SJCRH30 (cell line): ENCODE measurements around the gene ATP12A. TPM values are rescaled to one million over a fixed set of nuclear protein-coding genes. Genes with fewer than 3 reads are reported as not detected.

Experiments
- DNase-seq, 2 experiments: peaks; one replicate each; pipeline ENCODE4 v3.0.0-alpha.2; 2015 to 2020
- H3K27ac ChIP-seq: fragments of 250-450 bp; sonication (Bioruptor Pico); 2 replicates; pipeline ENCODE4 v1.5.1; 2020; ENCODE audit warnings: mild to moderate bottlenecking, moderate library complexity
- H3K27me3 ChIP-seq: fragments of 250-450 bp; sonication (Bioruptor Pico); 2 replicates; pipeline ENCODE4 v1.5.1; 2020; ENCODE audit warnings: mild to moderate bottlenecking, moderate library complexity
- H3K36me3 ChIP-seq: fragments of 250-450 bp; sonication (Bioruptor Pico); 2 replicates; pipeline ENCODE4 v1.5.1; 2020; ENCODE audit warnings: mild to moderate bottlenecking, moderate library complexity
- H3K4me1 ChIP-seq: fragments of 250-450 bp; sonication (Bioruptor Pico); 2 replicates; pipeline ENCODE4 v1.5.1; 2020; ENCODE audit warnings: mild to moderate bottlenecking, moderate library complexity
- H3K4me3 ChIP-seq: fragments of 250-450 bp; sonication (Bioruptor Pico); 2 replicates; pipeline ENCODE4 v1.5.1; 2020; ENCODE audit warnings: mild to moderate bottlenecking, moderate library complexity
- H3K9me3 ChIP-seq: fragments of 250-450 bp; sonication (Bioruptor Pico); replicated peaks from 2 replicates; pipeline ENCODE4 v1.5.1; 2020; ENCODE audit warnings: mild to moderate bottlenecking, moderate library complexity
- total RNA-seq: library from RNA; depleted of rRNA; stranded (reverse); fragments of >200 nt; shearing (Covaris generic); gene quantifications from 2 replicates; pipeline ENCODE4 v1.2.3, GENCODE V29; 2014

Gene ATP12A
- total RNA-seq, 1 experiment from 2014 or later: 0.06 TPM

DNA sequence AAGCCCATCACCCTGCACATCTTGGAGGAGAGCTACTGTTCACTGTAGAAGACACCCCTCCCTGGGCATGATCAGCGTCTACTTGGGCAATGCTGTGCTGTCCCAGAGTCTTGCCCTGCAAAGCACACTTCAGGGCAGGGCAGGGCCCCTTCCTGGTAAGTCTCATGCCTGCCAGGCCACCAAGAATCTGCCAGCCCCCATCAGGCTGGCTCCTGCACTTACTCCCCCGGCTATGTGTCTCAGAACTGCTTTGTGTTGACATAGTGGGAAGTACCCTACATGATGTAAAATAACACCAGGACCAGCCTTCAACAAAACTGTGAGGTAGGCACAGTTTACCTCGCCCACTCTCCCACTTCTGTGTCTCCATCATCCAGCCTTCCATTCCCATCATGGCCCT, 27.8 kb upstream of the ATP12A start:
- no peaks in the 10 kb centered on the region for H3K4me1 ChIP-seq
- no peak overlapping the region for H3K27ac ChIP-seq
- no peak overlapping the region for H3K4me3 ChIP-seq
- DNase-seq: no peak
- no peaks in the 10 kb centered on the region for H3K9me3 ChIP-seq
- no peaks in the 10 kb centered on the region for H3K27me3 ChIP-seq
- H3K36me3 ChIP-seq: no peaks in the 10 kb centered on the region

DNA sequence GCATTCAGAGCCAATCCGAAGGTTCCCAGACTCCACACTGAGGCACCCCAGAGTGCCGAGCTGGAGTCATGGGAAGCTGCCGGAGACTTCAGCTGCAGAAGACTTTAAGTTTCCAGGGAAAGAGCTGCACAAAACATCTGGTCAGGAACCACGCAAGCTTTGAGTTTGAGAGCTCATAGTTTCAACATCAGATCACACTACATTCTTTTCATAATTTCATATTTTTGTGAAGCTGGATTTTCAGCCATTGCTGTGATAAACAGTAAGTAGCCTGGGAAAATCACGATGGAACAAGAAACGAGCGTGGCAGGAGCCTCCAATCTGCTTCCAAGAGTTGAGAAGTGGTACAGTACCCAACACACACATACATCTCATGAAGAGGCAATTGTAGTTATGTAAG, 25.5 kb upstream of the ATP12A start:
- H3K9me3 ChIP-seq: no peaks in the 10 kb centered on the region
- no peak for DNase-seq
- no peaks in the 10 kb centered on the region for H3K27me3 ChIP-seq
- H3K4me1 ChIP-seq: no peaks in the 10 kb centered on the region
- H3K4me3 ChIP-seq: no peak overlapping the region
- no peak overlapping the region for H3K27ac ChIP-seq
- no peaks in the 10 kb centered on the region for H3K36me3 ChIP-seq

DNA sequence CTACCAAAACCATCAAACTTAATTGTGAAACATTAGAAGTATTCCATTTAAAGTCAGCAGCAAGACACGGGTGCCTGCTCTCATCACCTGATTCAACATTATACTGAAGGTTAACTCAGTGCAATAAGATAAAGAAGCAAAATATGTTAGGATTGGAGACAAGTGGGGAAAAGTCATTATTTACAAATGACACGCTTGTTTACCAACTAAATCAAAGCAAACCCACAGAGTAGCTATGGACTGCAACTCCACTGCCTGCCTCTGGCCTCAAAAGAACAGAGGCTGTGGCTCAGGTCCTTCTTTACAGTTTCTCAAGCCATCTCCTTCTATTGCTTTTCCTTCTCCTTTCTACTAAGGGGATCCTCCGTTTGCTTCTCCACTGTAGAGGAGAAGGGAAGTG, 21.0 kb upstream of the ATP12A start:
- no peak overlapping the region for H3K27ac ChIP-seq

DNA sequence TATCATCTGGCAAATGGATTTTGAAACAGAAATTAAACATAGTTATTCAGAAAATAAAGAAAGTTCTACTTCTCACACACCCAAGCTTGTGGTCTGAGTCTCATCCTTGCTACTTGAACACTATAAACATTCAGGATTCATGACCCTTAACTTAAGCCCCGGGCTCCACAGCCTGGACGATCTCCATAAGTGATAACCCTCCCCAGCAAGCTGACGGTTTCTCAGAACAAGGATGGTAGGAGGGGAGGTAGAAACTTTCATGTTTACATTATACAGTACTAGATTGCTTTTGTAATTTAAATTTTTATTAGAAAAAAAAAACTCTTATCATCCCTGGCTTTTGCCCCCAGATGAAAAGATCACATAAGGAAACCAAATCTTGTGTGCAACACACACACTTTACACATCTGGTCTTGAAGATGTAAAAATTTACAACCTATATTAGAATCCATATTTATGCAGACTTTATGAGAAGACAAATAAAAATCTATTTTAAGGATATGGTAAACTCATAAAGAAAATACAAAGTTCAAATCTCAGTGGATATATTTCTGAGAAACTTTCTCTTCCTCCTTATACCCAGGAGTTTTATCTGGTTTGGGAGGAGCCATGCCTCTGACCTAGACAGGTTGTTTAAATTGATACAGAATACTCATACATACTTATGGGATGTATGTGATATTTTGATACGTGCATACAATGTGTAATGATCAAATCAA, 20.0 kb upstream of the ATP12A start:
- no peak overlapping the region for H3K27ac ChIP-seq
- H3K4me1 ChIP-seq: 0 out of 2 replicates have a peak, but pooled peaks cover 4% of the 10 kb centered on the region
- H3K36me3 ChIP-seq: no peaks in the 10 kb centered on the region
- no peak overlapping the region for H3K4me3 ChIP-seq
- DNase-seq: no peak
- H3K27me3 ChIP-seq: no peaks in the 10 kb centered on the region
- H3K9me3 ChIP-seq: no peaks in the 10 kb centered on the region

More for the DNA sequence above, 21.0 kb upstream of the ATP12A start:
- DNase-seq: no peak
- no peaks in the 10 kb centered on the region for H3K36me3 ChIP-seq
- H3K4me1 ChIP-seq: 0 out of 2 replicates have a peak, but pooled peaks cover 4% of the 10 kb centered on the region
- H3K4me3 ChIP-seq: no peak overlapping the region
- no peaks in the 10 kb centered on the region for H3K9me3 ChIP-seq
- H3K27me3 ChIP-seq: no peaks in the 10 kb centered on the region

DNA sequence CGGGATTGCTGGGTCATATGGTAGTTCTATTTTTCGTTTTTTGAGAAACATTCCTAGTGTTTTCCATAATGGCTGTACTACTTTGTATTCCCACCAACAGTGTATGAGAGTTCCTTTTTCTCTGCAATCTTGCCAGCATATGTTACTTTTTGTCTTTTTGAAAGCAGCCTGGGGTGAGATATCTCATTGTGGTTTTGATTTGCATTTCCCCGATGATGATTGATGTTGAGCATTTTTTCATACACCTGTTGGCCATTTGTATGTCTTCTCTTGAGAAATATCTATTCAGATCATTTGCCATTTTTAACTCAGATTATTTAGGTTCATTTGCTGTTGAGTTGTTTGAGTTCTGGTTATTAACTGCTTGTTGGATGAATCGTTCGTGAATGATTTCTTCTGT, 18.5 kb upstream of the ATP12A start:
- peak in 1 of 2 experiments; percentile 27 for DNase-seq
- Histone ChIP-seq H3K36me3 (no peaks in the 10 kb centered on the region), H3K27me3 (no peaks in the 10 kb centered on the region), H3K4me1 (0 out of 2 replicates have a peak, but pooled peaks cover 4% of the 10 kb centered on the region), H3K27ac (no peak overlapping the region), H3K4me3 (no peak overlapping the region), H3K9me3 (no peaks in the 10 kb centered on the region)

DNA sequence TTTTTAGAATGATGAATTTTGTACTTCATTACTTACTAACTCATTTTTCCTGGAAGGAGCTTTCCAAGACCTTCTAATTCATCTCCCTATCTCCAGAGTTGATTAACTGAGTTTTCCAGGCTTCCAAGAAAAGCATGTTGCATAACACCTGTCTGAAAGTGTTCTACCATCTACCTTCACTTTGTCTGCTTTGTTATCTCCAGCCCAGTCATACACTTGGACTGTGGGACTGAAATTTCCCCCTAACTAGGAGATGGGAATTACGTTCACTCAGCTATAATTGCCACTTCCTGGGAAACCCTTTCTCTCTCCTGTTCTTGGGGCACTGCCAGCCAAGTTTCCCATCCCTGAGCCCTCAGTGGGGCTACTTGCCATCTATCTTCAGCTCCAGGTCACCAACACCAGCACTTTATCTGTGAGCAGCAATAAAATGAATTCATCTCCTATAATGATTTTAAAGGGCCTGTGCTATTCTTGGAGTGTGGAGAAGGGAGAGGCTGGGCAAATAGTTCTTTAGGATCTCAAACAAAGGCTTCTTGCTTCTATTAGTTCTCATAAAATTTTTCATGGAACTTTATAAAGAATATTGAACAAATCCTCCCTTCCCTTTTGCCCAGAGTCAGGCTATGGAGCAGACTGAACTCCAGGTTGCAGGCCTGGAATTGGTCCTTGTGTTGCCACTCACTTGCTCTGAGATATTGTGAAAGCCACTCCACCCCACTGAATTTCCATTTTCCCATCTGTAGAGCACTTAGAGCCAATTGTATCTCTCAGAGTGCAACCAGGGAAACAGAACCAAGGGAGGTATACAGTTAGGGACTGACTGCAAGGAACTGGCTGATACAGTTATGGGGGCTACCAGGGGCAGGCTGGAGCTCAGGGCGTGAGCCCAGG, 17.8 kb upstream of the ATP12A start:
- no peak for DNase-seq
- Histone ChIP-seq H3K4me3 (no peak overlapping the region), H3K36me3 (no peaks in the 10 kb centered on the region), H3K4me1 (0 out of 2 replicates have a peak, but pooled peaks cover 4% of the 10 kb centered on the region), H3K27ac (no peak overlapping the region), H3K9me3 (no peaks in the 10 kb centered on the region), H3K27me3 (no peaks in the 10 kb centered on the region)

DNA sequence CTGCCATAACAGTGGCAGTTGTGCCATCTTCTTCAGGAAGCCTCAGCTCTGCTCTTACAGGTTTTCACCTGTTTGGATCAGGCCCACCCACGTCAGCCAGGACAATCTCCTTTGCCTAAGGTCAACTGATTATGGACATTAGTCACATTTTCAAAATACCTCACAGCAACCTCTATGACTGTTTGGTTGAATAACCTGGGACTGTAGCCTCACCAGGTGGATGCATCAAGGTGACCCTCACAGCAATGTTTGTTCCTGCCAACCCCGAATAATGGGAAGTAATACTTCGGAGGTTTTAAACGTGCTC, 17.2 kb upstream of the ATP12A start:
- no peak for DNase-seq
- no peaks in the 10 kb centered on the region for H3K27me3 ChIP-seq
- H3K9me3 ChIP-seq: no peaks in the 10 kb centered on the region
- 0 out of 2 replicates have a peak, but pooled peaks cover 4% of the 10 kb centered on the region for H3K4me1 ChIP-seq
- no peak overlapping the region for H3K27ac ChIP-seq
- no peak overlapping the region for H3K4me3 ChIP-seq
- no peaks in the 10 kb centered on the region for H3K36me3 ChIP-seq

DNA sequence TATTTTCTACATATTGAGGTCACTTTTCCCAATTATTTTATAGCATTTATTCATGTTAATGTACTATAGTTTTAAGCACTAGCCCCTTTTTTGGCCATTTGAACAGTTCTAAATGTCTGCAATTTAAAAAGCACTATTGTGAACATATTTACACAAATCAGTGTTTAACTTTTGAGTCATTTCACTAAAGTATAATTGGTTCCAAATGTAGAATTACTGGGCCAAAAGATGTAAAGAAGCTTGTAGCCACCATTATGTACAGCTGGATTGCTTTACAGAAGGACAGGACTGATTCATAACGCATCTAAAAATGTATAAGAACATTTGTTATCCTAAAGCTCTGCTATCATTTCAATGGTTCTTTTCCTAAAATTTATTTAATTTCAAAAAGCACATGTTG, 16.6 kb upstream of the ATP12A start:
- H3K4me3 ChIP-seq: no peak overlapping the region
- no peaks in the 10 kb centered on the region for H3K9me3 ChIP-seq
- DNase-seq: no peak
- 0 out of 2 replicates have a peak, but pooled peaks cover 4% of the 10 kb centered on the region for H3K4me1 ChIP-seq
- H3K27me3 ChIP-seq: no peaks in the 10 kb centered on the region
- H3K27ac ChIP-seq: no peak overlapping the region
- H3K36me3 ChIP-seq: no peaks in the 10 kb centered on the region

DNA sequence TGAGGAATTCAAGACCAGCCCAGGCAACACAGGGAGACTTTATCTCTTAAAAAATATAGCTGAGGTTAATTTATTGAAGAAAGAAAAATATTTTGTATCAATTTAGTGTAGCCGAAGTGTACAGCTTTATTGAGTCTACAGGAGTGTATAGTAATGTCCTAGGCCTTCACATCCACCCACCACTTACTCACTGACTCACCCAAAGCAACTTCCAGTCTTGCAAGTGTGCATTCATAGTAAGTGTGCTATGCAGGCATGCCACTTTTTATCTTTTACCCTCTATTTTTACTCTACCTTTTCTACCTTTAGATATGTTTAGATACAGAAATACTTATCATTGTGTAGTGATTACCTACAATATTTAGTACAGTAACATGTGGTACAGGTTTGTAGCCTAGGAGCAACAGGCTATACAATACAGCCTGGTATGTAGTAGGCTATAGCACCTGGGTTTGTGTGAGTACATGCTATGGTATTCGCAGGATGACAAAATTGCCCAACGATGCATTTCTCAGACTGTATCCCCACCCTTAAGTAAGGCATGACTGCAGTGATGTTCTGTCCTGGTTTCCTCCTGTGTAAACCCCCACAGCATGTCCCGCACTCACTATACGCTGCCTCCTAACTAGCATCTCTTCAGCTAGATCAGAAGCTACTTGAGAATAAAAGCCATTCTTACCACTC, 15.3 kb upstream of the ATP12A start:
- H3K27me3 ChIP-seq: no peaks in the 10 kb centered on the region
- H3K4me1 ChIP-seq: 0 out of 2 replicates have a peak, but pooled peaks cover 4% of the 10 kb centered on the region
- no peaks in the 10 kb centered on the region for H3K9me3 ChIP-seq
- no peak overlapping the region for H3K4me3 ChIP-seq
- DNase-seq: no peak
- H3K36me3 ChIP-seq: no peaks in the 10 kb centered on the region
- H3K27ac ChIP-seq: no peak overlapping the region

DNA sequence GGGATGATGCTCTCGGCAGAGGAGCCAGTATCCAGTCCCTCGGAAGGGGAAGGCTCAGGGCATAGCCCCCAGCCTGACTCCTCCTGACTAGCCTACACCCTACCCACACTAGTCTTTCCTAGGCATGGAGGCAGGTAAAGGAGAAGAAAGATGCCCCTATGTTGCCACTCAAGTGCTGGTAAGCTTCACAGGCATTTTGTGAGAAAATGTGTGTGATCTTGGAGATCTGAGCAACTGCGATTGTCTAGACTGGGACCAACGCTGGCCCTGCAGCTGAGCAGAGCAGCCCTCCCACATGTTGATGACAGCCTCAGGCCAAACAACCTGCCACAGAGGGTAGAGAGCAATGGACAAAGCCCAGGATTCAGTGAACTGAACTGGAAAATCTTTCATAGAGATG, 11.7 kb upstream of the ATP12A start:
- Histone ChIP-seq H3K4me1 (no peaks in the 10 kb centered on the region), H3K9me3 (no peaks in the 10 kb centered on the region), H3K36me3 (no peaks in the 10 kb centered on the region), H3K27me3 (no peaks in the 10 kb centered on the region; the same call in none of the 2 replicates), H3K27ac (no peak overlapping the region), H3K4me3 (no peak overlapping the region)
- DNase-seq: no peak

DNA sequence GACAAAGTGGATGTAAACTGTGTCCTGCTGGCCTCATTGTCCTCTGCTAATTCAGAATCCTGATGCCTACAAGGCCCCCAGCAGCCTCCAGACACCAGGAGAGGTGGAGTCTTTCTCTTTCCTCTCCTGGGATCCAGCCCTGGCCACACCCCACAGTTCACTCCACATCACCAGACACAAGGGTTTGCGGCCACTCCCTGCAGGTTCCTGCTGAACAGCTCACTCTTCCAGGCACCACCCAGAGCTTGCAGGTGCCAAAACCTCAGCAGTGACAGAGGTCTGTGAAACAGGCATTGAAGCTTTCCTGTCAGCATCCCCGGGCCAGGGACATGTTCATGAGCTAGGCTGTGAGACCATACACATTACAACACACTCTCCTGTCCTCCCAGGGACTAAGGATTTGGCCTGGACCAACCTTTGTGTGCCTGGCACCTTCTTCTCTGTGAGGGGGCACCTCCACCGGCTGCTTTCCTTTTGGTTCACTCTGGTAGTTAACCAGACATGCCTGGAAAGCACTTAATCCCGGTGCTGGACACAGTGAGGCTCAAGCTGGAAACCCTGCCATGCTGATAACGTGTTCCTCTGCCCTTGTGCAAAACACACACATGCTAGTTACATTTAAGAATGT, 11.1 kb upstream of the ATP12A start:
- Histone ChIP-seq H3K36me3 (no peaks in the 10 kb centered on the region), H3K4me1 (no peaks in the 10 kb centered on the region), H3K9me3 (no peaks in the 10 kb centered on the region), H3K4me3 (no peak overlapping the region), H3K27me3 (no peaks in the 10 kb centered on the region; the same call in none of the 2 replicates), H3K27ac (no peak overlapping the region)
- DNase-seq: no peak

DNA sequence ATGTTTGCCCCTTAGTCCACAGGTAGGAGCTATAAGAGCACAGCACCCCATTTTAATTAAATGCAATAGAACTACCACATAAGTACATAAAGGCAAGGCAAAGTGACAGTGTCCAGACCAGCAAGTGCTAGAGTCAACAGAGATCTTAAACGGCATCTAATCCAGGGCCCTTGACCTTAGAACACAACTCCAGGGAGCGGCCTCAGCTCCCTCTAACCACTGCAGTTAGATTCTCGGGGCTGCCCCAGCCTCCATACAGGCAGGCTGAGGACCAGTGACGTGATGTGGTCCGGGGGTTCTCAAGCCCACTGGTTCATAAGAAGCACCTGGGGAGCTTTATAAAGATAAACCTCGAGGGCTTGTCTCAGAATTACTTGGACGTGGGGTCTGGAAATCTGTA, 10.0 kb upstream of the ATP12A start:
- Histone ChIP-seq H3K27me3 (no peaks in the 10 kb centered on the region; the same call in none of the 2 replicates), H3K9me3 (no peaks in the 10 kb centered on the region), H3K36me3 (no peaks in the 10 kb centered on the region), H3K4me1 (no peaks in the 10 kb centered on the region), H3K4me3 (no peak overlapping the region), H3K27ac (no peak overlapping the region)
- no peak for DNase-seq

DNA sequence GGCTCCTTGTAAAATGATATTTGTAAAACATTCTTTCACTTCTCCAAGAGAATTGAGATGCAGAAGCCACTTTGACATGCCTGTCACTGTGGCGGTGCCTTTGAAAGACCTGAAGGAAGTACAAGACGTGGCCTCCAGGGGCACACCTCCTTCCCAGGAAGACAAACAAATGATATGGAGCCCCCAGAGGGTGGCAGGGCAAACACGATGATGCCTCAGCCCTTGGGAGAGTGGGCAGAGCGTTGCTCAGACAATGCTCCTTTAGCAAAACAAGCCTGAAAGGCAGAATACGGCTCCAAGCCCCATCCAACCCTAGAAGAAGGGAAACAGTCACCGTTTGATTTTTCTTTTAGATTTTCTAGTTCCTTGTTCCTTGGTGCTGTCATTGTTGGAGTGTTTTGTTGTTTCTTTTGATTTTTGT, 9.2 kb upstream of the ATP12A start:
- Histone ChIP-seq H3K27ac (no peak overlapping the region), H3K27me3 (peaks cover under 1% of the 10 kb centered on the region), H3K4me3 (no peak overlapping the region), H3K4me1 (no peaks in the 10 kb centered on the region), H3K9me3 (no peaks in the 10 kb centered on the region), H3K36me3 (no peaks in the 10 kb centered on the region)
- DNase-seq: peak in 1 of 2 experiments; percentile 34

DNA sequence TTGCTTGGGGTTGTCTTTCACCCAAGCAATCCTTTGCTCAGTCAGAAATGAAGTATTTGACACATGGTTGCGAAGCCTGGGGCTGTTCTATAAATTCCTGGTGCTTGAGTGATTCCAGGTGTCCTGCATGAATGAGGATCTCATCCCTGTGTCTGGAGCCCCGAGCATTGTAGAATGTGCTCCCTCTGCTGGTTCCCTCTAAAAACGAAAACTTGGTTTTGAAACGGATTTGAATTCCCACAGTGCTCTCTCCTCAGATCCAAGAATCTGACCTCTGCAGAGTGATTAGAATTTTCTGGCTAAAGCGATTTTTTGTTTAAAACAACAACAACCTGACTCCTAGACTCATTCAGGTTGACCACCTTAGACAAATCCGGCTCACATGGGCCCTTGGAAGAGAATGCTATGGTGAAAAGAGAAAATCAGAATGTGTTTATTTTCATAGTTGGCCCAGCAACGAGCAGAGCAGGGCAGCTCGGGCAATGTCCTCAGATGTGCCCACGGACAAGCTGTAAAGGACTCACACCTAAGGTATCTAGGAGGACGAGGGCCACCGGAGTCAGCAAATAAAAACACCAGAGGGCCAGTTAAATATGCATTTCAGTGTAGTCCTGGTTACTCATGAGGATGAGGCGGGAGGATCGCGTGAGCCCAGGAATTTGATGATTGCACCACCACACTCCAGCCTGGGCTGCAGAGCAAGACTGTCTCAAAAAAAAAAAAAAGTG, 8.7 kb upstream of the ATP12A start:
- no peaks in the 10 kb centered on the region for H3K4me1 ChIP-seq
- H3K9me3 ChIP-seq: no peaks in the 10 kb centered on the region
- peak; percentile 44 to 77 for DNase-seq
- peaks cover 7% of the 10 kb centered on the region for H3K27me3 ChIP-seq
- no peaks in the 10 kb centered on the region for H3K36me3 ChIP-seq
- H3K4me3 ChIP-seq: no peak overlapping the region
- no peak overlapping the region for H3K27ac ChIP-seq
